ENCODE data around the gene THAP3.

The THAP3 gene

DNA sequence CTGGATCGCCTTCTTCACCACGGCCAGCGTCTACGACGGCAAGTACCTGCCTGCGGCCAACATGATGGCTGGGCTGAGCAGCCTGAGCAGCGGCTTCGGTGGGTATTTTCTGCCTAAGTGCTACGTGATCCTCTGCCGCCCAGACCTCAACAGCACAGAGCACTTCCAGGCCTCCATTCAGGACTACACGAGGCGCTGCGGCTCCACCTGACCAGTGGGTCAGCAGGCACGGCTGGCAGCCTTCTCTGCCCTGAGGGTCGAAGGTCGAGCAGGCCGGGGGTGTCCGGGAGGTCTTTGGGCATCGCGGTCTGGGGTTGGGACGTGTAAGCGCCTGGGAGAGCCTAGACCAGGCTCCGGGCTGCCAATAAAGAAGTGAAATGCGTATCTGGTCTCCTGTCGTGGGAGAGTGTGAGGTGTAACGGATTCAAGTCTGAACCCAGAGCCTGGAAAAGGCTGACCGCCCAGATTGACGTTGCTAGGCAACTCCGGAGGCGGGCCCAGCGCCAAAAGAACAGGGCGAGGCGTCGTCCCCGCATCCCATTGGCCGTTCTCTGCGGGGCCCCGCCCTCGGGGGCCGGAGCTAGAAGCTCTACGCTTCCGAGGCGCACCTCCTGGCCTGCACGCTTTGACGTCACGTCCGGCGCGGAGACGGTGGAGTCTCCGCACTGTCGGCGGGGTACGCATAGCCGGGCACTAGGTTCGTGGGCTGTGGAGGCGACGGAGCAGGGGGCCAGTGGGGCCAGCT lies 45.1 kb upstream of the THAP3 start, which contains the start of gene ZBTB48:
TSS of gene ZBTB48 (plus strand) at position 621 of the 745 bp plus-strand sequence. CDS start 616 bp downstream, outside the sequence.
- Histone ChIP-seq H3F3A (ENCODE audit: low read depth) (no peaks in the 10 kb centered on the region), H3K27me3 (ENCODE audit: insufficient read depth, low read length, poor library complexity, severe bottlenecking) (no peaks in the 10 kb centered on the region), H3K9me3 (ENCODE audit: insufficient read depth, low read depth, low read length) (no peaks in the 10 kb centered on the region), H3K36me3 (ENCODE audit: insufficient read depth, low read length) (no peaks in the 10 kb centered on the region), H3K4me1 (ENCODE audit: insufficient read depth, low read length, poor library complexity, severe bottlenecking) (peaks cover 17% of the 10 kb centered on the region), H2AFZ (ENCODE audit: low read length) (peak within 1 kb of the TSS; percentile 61), H3K9me2 (replicated peaks; ENCODE audit: low read depth, low read length) (no peaks in the 10 kb centered on the region), H3K9ac (ENCODE audit: low read depth, low read length, poor library complexity, severe bottlenecking) (peak within 1 kb of the TSS; percentile 77), H3K4me2 (ENCODE audit: low read depth, low read length, poor library complexity, severe bottlenecking) (peak within 1 kb of the TSS; percentile 88), H3K79me2 (ENCODE audit: insufficient read depth, low read length) (peaks cover 26% of the 10 kb centered on the region), H4K20me1 (ENCODE audit: insufficient read depth, low read length, poor library complexity, severe bottlenecking) (peaks cover 17% of the 10 kb centered on the region), H3K4me3 (ENCODE audit: low read length, poor library complexity, severe bottlenecking) (peak within 1 kb of the TSS; percentile 83)
- TF ChIP-seq, protein P1, sequence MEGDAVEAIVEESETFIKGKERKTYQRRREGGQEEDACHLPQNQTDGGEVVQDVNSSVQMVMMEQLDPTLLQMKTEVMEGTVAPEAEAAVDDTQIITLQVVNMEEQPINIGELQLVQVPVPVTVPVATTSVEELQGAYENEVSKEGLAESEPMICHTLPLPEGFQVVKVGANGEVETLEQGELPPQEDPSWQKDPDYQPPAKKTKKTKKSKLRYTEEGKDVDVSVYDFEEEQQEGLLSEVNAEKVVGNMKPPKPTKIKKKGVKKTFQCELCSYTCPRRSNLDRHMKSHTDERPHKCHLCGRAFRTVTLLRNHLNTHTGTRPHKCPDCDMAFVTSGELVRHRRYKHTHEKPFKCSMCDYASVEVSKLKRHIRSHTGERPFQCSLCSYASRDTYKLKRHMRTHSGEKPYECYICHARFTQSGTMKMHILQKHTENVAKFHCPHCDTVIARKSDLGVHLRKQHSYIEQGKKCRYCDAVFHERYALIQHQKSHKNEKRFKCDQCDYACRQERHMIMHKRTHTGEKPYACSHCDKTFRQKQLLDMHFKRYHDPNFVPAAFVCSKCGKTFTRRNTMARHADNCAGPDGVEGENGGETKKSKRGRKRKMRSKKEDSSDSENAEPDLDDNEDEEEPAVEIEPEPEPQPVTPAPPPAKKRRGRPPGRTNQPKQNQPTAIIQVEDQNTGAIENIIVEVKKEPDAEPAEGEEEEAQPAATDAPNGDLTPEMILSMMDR (conservative IDR thresholded peaks at IDR 0.05; ENCODE audit: low read length): no peak
- TF ChIP-seq EZH2phosphoT487 (IDR thresholded peaks at IDR 0.05; ENCODE audit: borderline replicate concordance): no peak

GRCh38 chr1:6580119-6580592 lies 44.5 kb upstream of the THAP3 start:
- H2AFZ ChIP-seq (ENCODE audit: low read length): peak overlapping the region; percentile 61
- H3F3A ChIP-seq (ENCODE audit: low read depth): no peaks in the 10 kb centered on the region
- H3K9ac ChIP-seq (ENCODE audit: low read depth, low read length, poor library complexity, severe bottlenecking): peak overlapping the region; percentile 77
- no peaks in the 10 kb centered on the region for H3K9me2 ChIP-seq (replicated peaks; ENCODE audit: low read depth, low read length)
- no peak for TF ChIP-seq EZH2phosphoT487 (IDR thresholded peaks at IDR 0.05; ENCODE audit: borderline replicate concordance)
- TF ChIP-seq, protein P1 (conservative IDR thresholded peaks at IDR 0.05; ENCODE audit: low read length): no peak
- H3K9me3 ChIP-seq (ENCODE audit: insufficient read depth, low read depth, low read length): no peaks in the 10 kb centered on the region
- H3K36me3 ChIP-seq (ENCODE audit: insufficient read depth, low read length): no peaks in the 10 kb centered on the region
- H3K4me1 ChIP-seq (ENCODE audit: insufficient read depth, low read length, poor library complexity, severe bottlenecking): peaks cover 17% of the 10 kb centered on the region
- peaks cover 26% of the 10 kb centered on the region for H3K79me2 ChIP-seq (ENCODE audit: insufficient read depth, low read length)
- peak overlapping the region; percentile 83 for H3K4me3 ChIP-seq (ENCODE audit: low read length, poor library complexity, severe bottlenecking)
- H3K27me3 ChIP-seq (ENCODE audit: insufficient read depth, low read length, poor library complexity, severe bottlenecking): no peaks in the 10 kb centered on the region
- H3K4me2 ChIP-seq (ENCODE audit: low read depth, low read length, poor library complexity, severe bottlenecking): peak overlapping the region; percentile 88
- peaks cover 20% of the 10 kb centered on the region for H4K20me1 ChIP-seq (ENCODE audit: insufficient read depth, low read length, poor library complexity, severe bottlenecking)

- no peaks in the 10 kb centered on the region for H3K36me3 ChIP-seq (ENCODE audit: insufficient read depth, low read length)
- peak overlapping the region; percentile 83 for H3K4me3 ChIP-seq (ENCODE audit: low read length, poor library complexity, severe bottlenecking)
- peaks cover 17% of the 10 kb centered on the region for H3K4me1 ChIP-seq (ENCODE audit: insufficient read depth, low read length, poor library complexity, severe bottlenecking)
- peaks cover 20% of the 10 kb centered on the region for H4K20me1 ChIP-seq (ENCODE audit: insufficient read depth, low read length, poor library complexity, severe bottlenecking)
- TF ChIP-seq, protein P1 (conservative IDR thresholded peaks at IDR 0.05; ENCODE audit: low read length): no peak; the same call in 1 of the 2 replicates
- TF ChIP-seq EZH2phosphoT487 (IDR thresholded peaks at IDR 0.05; ENCODE audit: borderline replicate concordance): no peak
- H3K79me2 ChIP-seq (ENCODE audit: insufficient read depth, low read length): peaks cover 26% of the 10 kb centered on the region
- no peaks in the 10 kb centered on the region for H3K27me3 ChIP-seq (ENCODE audit: insufficient read depth, low read length, poor library complexity, severe bottlenecking)
- no peaks in the 10 kb centered on the region for H3F3A ChIP-seq (ENCODE audit: low read depth)
- peak overlapping the region; percentile 88 for H3K4me2 ChIP-seq (ENCODE audit: low read depth, low read length, poor library complexity, severe bottlenecking)
- no peaks in the 10 kb centered on the region for H3K9me2 ChIP-seq (replicated peaks; ENCODE audit: low read depth, low read length)
- peak overlapping the region; percentile 77 for H3K9ac ChIP-seq (ENCODE audit: low read depth, low read length, poor library complexity, severe bottlenecking)
- no peaks in the 10 kb centered on the region for H3K9me3 ChIP-seq (ENCODE audit: insufficient read depth, low read depth, low read length)
- no peak overlapping the region for H2AFZ ChIP-seq (ENCODE audit: low read length)
Measured at GRCh38 chr1:6580593-6581409, 43.9 kb upstream of the THAP3 start.
